Ectodermal cell (in vitro differentiated cells): ENCODE measurements around the gene PPP1R12A.

ENCODE experiments used
- H3K27ac ChIP-seq: 2 replicates; pipeline ENCODE4 v1.7.0; 2013; ENCODE audit warnings: mild to moderate bottlenecking, low read depth, low read length; ENCODE audit not compliant: insufficient read depth, poor library complexity, severe bottlenecking
- H3K27me3 ChIP-seq: 2 replicates; pipeline ENCODE4 v1.7.0; 2013; ENCODE audit warnings: mild to moderate bottlenecking, low read length; ENCODE audit not compliant: insufficient read depth, control insufficient read depth, poor library complexity, severe bottlenecking
- H3K36me3 ChIP-seq: one replicate; pipeline ENCODE4 v1.7.0; 2013; ENCODE audit warnings: low read length; ENCODE audit not compliant: control insufficient read depth, insufficient read depth
- H3K4me1 ChIP-seq: one replicate; pipeline ENCODE4 v1.7.0; 2013; ENCODE audit warnings: low read length; ENCODE audit not compliant: control insufficient read depth, insufficient read depth
- H3K4me3 ChIP-seq: 2 replicates; pipeline ENCODE4 v1.7.0; 2013; ENCODE audit warnings: low read depth, low read length, control low read depth; ENCODE audit not compliant: insufficient read depth
- H3K9me3 ChIP-seq: 2 replicates; pipeline ENCODE4 v1.7.0; 2013; ENCODE audit warnings: mild to moderate bottlenecking, low read length, moderate library complexity; ENCODE audit not compliant: control insufficient read depth
- WGBS, 2 experiments: methylation state at CpG; one replicate each; pipeline ENCODE4 v1.1.7; 2013; ENCODE audit warnings: missing lambda C conversion rate in 2 of 2; 5-methylcytosine and 5-hydroxymethylcytosine counted together

PPP1R12A gene

GRCh38 chr12:79925492-79925891 lies 9.4 kb downstream of the PPP1R12A start:
- WGBS, 2 experiments = 86% methylated on average over 1 of the region's 1 CpG; no CpG with 5 or more reads in 1 of the 2 experiments
- Histone ChIP-seq H3K4me3 (no peak overlapping the region), H3K27ac (no peak overlapping the region), H3K4me1 (no peaks in the 10 kb centered on the region), H3K9me3 (no peaks in the 10 kb centered on the region), H3K27me3 (no peaks in the 10 kb centered on the region), H3K36me3 (no peaks in the 10 kb centered on the region)

GRCh38 chr12:79921786-79922185 lies 13.1 kb downstream of the PPP1R12A start:
- Histone ChIP-seq H3K27me3 (no peaks in the 10 kb centered on the region), H3K4me3 (no peak overlapping the region), H3K27ac (no peak overlapping the region), H3K9me3 (no peaks in the 10 kb centered on the region), H3K36me3 (no peaks in the 10 kb centered on the region), H3K4me1 (no peaks in the 10 kb centered on the region)
- 88 to 91% methylated on average over 1 of the region's 1 CpG for WGBS, 2 experiments

GRCh38 chr12:79920421-79921238 lies 14.3 kb downstream of the PPP1R12A start:
- H3K4me3 ChIP-seq = no peak overlapping the region
- no peaks in the 10 kb centered on the region for H3K27me3 ChIP-seq
- no peaks in the 10 kb centered on the region for H3K4me1 ChIP-seq
- WGBS, 2 experiments = 89 to 93% methylated on average over 4 to 5 of the region's 5 CpGs
- H3K27ac ChIP-seq = no peak overlapping the region
- H3K9me3 ChIP-seq = no peaks in the 10 kb centered on the region
- H3K36me3 ChIP-seq = no peaks in the 10 kb centered on the region

GRCh38 chr12:79919762-79920161 lies 15.1 kb downstream of the PPP1R12A start:
- H3K36me3 ChIP-seq = no peaks in the 10 kb centered on the region
- H3K27ac ChIP-seq = no peak overlapping the region
- WGBS, 2 experiments = 95 to 100% methylated on average over 1 of the region's 1 CpG
- no peak overlapping the region for H3K4me3 ChIP-seq
- H3K27me3 ChIP-seq = no peaks in the 10 kb centered on the region
- no peaks in the 10 kb centered on the region for H3K4me1 ChIP-seq
- H3K9me3 ChIP-seq = no peaks in the 10 kb centered on the region

GRCh38 chr12:79916826-79917225 lies 18.1 kb downstream of the PPP1R12A start:
- no peaks in the 10 kb centered on the region for H3K9me3 ChIP-seq
- H3K4me1 ChIP-seq = no peaks in the 10 kb centered on the region
- no peaks in the 10 kb centered on the region for H3K36me3 ChIP-seq
- WGBS, 2 experiments = 95 to 97% methylated on average over 1 of the region's 2 CpGs
- H3K4me3 ChIP-seq = no peak overlapping the region
- H3K27me3 ChIP-seq = no peaks in the 10 kb centered on the region
- H3K27ac ChIP-seq = no peak overlapping the region

GRCh38 chr12:79911889-79912656 lies 22.8 kb downstream of the PPP1R12A start:
- WGBS, 2 experiments = 92 to 95% methylated on average over 6 of the region's 6 CpGs
- H3K9me3 ChIP-seq = no peaks in the 10 kb centered on the region
- H3K36me3 ChIP-seq = no peaks in the 10 kb centered on the region
- no peaks in the 10 kb centered on the region for H3K27me3 ChIP-seq
- H3K4me1 ChIP-seq = no peaks in the 10 kb centered on the region
- H3K27ac ChIP-seq = no peak overlapping the region
- H3K4me3 ChIP-seq = no peak overlapping the region

GRCh38 chr12:79908366-79908765 lies 26.5 kb downstream of the PPP1R12A start:
- H3K9me3 ChIP-seq = no peaks in the 10 kb centered on the region
- no peaks in the 10 kb centered on the region for H3K36me3 ChIP-seq
- H3K27ac ChIP-seq = no peak overlapping the region
- no peak overlapping the region for H3K4me3 ChIP-seq
- H3K27me3 ChIP-seq = no peaks in the 10 kb centered on the region
- no peaks in the 10 kb centered on the region for H3K4me1 ChIP-seq

- H3K27ac ChIP-seq = no peak overlapping the region
- H3K27me3 ChIP-seq = no peaks in the 10 kb centered on the region
- no peak overlapping the region for H3K4me3 ChIP-seq
- no peaks in the 10 kb centered on the region for H3K9me3 ChIP-seq
- no peaks in the 10 kb centered on the region for H3K36me3 ChIP-seq
- WGBS, 2 experiments = 93 to 94% methylated on average over 2 of the region's 2 CpGs
- H3K4me1 ChIP-seq = no peaks in the 10 kb centered on the region
Observed at GRCh38 chr12:79901506-79901905, 33.4 kb downstream of the PPP1R12A start.

GRCh38 chr12:79900951-79901350 lies 33.9 kb downstream of the PPP1R12A start:
- no peaks in the 10 kb centered on the region for H3K9me3 ChIP-seq
- WGBS, 2 experiments = 96 to 100% methylated on average over 2 of the region's 2 CpGs
- H3K4me1 ChIP-seq = no peaks in the 10 kb centered on the region
- H3K27me3 ChIP-seq = no peaks in the 10 kb centered on the region
- H3K36me3 ChIP-seq = no peaks in the 10 kb centered on the region
- H3K27ac ChIP-seq = no peak overlapping the region
- H3K4me3 ChIP-seq = no peak overlapping the region

- Histone ChIP-seq H3K27me3 (no peaks in the 10 kb centered on the region), H3K27ac (no peak overlapping the region), H3K9me3 (no peaks in the 10 kb centered on the region), H3K4me1 (no peaks in the 10 kb centered on the region), H3K36me3 (no peaks in the 10 kb centered on the region), H3K4me3 (no peak overlapping the region)
- WGBS, 2 experiments = 91 to 95% methylated on average over 2 of the region's 2 CpGs
Observed at GRCh38 chr12:79900199-79900598, 34.7 kb downstream of the PPP1R12A start.
